GM12872 (cell line): ENCODE measurements around the gene VCP.

Experiments used
- TF ChIP-seq, protein P1 (sequence below): IDR thresholded peaks from 3 replicates; pipeline ENCODE4 v1.5.1; 2011; ENCODE audit warnings: low read depth, mild to moderate bottlenecking, low read length, moderate library complexity; ENCODE audit not compliant: insufficient read depth

The VCP gene

GRCh38 chr9:35078066-35078465 is 5.6 kb upstream of the VCP start:
- TF ChIP-seq, protein P1, sequence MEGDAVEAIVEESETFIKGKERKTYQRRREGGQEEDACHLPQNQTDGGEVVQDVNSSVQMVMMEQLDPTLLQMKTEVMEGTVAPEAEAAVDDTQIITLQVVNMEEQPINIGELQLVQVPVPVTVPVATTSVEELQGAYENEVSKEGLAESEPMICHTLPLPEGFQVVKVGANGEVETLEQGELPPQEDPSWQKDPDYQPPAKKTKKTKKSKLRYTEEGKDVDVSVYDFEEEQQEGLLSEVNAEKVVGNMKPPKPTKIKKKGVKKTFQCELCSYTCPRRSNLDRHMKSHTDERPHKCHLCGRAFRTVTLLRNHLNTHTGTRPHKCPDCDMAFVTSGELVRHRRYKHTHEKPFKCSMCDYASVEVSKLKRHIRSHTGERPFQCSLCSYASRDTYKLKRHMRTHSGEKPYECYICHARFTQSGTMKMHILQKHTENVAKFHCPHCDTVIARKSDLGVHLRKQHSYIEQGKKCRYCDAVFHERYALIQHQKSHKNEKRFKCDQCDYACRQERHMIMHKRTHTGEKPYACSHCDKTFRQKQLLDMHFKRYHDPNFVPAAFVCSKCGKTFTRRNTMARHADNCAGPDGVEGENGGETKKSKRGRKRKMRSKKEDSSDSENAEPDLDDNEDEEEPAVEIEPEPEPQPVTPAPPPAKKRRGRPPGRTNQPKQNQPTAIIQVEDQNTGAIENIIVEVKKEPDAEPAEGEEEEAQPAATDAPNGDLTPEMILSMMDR, result no peak

DNA sequence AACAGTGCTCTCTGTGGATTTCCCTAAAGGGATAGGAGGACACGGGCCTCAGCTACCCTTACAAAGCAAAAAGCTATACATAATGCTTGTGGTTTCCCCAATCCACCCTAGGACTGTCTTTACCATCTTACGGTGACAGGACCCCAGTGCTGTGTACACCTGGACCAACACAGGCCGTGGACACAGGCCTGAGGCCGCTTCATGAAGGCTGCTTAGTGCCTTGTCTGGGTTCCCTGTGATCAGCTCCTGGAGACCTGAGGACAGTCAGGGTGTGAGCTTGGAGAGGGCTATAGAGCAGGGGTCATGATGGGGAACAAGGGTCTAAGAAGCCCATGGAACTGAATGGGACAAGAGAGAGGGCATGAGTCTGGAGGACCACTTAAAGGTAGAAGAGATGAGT is 4.4 kb upstream of the VCP start:
- TF ChIP-seq, protein P1, result no peak

DNA sequence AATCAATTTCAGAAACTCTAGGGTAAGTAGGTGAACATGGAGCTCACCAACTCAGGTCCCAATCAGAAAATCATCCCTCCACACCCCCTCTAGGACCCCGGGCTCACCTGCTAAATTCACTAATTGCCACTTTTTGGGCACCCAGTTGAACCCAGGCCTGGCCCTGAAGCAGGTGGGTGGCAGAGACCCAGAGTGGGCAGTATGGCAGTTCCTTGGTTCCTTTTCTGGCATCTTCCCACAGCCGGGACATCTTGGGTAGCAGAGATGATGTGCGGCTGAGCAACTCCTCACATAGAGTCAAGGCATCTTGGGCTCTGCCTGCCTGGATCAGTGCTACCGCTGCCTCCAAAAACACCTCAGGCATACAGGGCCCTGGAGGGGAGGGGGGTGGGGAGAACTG is 2.9 kb upstream of the VCP start:
- TF ChIP-seq, protein P1, result no peak

- TF ChIP-seq, protein P1, result no peak
Observed at GRCh38 chr9:35074791-35075190, 2.4 kb upstream of the VCP start.

DNA sequence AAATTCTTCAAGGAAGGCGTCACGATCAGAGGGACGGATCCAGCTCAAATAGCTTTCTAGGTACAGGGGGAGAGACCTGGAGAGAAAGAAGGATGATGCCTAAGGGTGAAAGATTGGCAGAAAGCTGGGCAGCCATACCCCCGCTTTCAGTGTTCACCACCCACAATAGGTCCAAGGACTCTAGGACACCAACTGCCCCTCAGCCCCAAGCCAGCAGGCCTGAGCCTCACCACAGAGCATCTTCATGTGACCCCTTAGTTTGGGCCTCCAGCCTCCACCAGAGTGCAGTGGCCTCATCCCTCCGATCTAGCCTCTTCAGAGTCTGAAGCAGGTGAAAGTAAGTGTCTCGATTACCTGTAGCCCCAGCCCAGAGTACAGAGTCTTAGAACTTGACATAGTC is 1.7 kb upstream of the VCP start:
- TF ChIP-seq, protein P1, result no peak

DNA sequence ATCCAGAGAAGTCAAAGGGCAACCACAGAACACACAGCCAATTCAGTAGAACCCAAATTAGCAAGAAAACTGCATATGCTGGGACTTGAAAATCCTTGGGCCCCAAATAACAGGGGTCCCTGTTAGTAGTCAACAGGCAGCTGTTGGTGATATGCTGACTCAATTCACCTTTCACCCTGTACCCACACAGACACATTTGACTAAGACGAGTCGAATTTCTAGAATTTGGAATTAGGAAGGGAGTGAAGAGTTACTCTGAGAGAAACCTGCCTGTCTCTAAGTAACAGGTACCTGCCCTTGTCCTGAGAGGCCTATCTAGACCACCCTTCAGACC is 821 bp upstream of the VCP start:
- TF ChIP-seq, protein P1, result no peak

DNA sequence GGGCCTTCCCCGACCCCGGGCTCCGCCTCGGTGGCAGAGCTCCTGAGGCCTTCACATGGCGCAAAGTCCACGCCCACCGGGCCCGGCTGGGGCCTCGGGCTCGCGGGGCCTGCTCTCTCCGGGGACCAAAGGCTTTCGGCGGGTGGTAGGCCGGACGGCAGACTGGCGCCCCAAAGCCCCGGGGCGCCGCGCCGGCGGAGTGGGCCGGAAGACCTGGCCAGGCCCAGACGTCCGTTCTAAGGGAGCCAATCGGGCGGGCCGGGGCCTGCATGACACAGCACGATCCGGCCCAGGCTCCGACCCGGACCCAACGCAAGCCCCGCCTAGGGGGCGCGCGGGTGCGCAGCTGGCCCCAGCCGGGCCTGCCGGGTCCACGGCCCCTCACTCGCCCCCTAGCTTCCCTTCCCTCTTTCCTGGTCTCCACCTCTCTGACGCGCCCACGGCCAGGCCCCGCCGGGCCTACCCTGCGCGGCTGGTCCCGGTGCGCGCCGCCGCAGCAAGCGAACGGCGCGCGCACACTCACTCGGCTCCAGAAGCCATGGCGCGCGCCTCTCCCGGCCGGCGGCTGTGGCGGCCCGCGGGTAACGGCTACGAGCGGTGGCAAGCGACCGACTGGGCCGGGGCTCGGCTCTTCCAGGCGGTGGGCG is 488 bp downstream of the VCP start:
- TF ChIP-seq, protein P1, result peak; percentile 49
